GM18499 (cell line): Measurements from ENCODE around the gene BCAS3.
"Not testable (repeated sequence)": the region's sequence is repeated elsewhere in the genome, so short reads cannot be mapped to it uniquely, and the experiment has no call there.

Source experiments
- ATAC-seq: cut with Tn5 transposase; IDR thresholded peaks from one replicate; pipeline ENCODE4 v1.9.1; 2021; ENCODE audit warnings: moderate number of reproducible peaks; ENCODE audit not compliant: insufficient read depth, unreplicated experiment

The BCAS3 gene

DNA sequence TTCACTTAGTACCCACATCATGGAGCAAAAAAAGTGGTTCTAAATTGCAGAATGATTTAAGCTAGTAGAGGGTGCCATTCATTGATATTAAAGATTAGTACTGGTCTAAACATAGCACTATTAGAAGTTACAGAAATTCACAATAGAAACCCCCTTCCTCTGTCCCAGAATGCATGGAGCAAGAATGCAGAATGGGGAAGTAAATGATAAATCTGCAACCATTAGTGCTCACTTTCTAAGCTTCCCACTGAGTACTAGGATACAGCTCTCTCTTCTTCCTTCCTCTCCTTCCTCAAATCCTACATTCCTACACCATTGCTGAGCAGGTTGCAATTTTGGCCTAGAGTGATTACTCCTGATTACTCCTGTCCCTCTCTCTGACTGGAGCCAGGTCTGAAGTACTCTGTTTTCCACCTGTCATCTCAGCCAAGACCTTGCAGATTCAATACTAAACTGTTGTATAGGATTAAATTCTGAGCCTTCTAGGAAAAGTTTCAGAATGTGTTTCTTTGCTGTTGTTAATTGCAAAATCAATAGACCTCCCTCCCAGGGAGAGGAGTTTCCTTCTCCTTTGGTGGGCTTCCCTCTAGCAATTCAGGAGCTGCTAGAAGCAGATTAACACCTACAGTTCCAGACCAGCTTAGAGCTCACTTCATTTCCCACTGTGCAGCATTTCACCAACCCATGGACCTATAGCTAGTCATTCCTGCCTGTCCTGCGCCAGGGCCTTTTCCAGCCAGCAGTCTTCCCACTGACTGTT, 556.5 kb downstream of the BCAS3 start:
- ATAC-seq = no peak

DNA sequence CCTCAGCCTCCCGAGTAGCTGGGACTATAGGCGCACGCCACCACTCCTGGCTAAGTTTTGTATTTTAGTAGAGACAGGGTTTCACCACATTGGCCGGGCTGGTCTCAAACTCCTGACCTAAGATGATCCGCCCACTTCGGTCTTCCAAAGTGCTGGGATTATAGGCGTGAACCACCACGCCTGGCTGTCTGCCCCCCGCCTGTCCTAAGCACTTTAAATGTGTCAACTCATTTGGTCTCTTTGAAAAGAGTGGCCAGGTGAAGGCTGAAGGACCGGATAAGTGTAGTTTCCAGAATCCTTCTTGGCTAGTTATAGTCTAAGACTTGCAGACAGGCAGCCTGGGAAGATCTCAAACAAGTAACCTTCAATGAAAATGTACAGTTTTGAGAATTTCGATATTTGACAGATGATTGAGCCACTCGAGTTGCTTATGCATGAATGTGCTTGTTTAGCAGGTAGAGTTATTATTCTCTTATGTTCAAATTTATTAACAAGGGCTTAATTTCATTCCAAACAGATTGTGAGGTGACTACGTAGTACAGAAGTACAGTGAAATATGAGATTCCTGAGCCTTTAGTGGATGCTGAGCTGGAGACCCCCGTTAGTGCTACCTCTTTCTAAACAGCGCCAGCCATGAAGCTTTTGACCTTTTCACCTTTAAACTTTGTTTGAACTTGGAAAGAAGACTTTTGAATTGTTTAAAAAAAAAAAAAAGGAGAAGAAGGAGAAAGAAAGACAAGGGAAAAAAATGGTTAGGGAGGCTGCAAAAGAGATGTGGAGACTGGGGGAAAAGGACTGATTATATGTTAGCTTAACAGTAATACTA, 557.6 kb downstream of the BCAS3 start:
- ATAC-seq = no peak

DNA sequence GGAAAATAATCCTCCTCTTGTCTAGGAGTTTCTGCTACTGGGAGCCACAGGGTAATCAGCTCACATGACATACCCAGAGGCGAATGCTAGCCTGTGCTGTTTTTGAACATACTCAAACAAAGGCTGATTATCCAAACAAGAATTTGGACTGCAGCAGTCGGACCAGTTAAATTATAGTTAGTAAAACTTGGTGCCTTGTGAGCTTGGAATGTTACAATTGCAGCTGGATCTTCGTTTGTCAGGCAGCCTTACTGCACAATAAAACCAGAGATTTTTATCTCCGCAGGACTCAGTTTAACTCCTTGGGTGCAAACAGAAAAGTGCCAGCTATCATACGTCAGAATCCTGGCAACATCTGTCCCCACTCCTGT, 558.2 kb downstream of the BCAS3 start:
- no peak for ATAC-seq

DNA sequence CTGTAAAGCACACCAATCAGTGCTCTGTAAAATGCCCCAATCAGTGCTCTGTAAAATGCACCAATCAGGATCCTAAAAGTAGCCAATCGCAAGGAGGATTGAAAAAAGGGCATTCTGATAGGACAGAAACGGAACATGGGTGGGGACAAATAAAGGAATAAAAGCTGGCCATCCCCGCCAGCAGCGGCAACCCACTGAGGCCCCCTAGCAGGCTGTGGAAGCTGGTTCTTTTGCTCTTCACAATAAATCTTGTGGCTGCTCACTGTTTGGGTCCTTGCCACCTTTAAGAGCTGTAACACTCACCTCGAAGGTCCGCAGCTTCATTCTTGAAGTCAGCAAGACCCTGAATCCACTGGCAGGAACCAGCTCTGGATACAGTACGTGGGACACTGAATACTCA, 559.6 kb downstream of the BCAS3 start:
- ATAC-seq = no peak

DNA sequence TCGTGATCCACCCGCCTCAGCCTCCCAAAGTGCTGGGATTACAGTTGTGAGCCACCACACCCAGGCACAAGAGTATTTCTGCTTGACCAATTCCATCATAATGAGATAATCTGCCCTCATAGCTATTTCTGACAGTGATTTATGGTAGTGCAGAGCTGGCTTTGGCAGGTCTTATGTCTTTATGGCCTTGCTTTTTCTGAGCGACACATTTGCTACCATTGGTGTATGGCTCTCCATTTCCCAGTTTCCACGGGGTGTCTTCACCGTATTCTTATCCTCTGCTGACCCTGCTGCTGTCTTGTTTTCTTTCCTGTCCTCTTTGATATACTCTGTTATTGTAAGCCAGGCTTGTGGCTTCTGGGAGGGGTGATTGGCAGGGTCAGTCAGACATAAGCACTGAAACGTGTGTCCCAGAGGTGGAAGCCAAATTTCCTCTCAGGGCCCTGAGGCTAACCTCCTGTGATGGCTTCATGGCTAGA, 560.8 kb downstream of the BCAS3 start:
- ATAC-seq = no peak

DNA sequence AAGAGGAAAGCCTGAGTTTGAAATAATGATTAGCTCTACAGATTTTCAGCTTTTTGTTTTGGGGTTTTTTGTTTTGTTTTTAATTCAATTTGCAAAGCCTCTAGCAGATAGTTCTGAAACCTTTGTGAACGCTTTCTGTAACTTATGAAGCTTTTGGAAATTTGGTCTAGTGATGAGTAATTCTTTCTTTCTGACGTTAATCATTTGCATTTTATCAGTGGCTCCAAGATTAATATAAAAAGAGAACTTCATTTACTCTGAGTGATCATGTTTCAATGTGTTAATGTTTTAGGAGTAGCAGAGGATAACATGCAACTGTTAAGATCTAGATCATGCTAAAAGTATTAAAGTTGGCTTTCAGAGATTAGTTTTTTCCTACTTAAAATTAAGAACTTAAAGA, 561.7 kb downstream of the BCAS3 start:
- ATAC-seq = no peak

DNA sequence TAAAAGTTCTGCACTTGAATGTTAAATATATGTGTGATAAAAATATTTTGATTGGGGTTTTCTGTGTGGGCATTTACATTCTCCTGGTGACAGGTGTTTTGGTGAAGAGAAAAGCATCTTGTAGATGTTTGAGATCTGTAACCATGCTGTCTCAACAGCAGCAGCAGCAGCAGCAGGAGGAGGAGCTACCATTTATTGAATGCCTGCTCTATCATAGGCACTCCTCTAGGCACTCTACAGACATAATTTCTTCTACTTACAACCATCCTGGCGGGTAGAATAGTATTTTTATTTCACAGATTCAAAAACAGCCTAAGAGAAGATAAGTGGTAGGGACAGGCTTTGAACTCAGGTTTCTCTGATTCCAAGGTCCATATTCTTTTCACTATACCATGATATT, 562.3 kb downstream of the BCAS3 start:
- ATAC-seq = no peak

DNA sequence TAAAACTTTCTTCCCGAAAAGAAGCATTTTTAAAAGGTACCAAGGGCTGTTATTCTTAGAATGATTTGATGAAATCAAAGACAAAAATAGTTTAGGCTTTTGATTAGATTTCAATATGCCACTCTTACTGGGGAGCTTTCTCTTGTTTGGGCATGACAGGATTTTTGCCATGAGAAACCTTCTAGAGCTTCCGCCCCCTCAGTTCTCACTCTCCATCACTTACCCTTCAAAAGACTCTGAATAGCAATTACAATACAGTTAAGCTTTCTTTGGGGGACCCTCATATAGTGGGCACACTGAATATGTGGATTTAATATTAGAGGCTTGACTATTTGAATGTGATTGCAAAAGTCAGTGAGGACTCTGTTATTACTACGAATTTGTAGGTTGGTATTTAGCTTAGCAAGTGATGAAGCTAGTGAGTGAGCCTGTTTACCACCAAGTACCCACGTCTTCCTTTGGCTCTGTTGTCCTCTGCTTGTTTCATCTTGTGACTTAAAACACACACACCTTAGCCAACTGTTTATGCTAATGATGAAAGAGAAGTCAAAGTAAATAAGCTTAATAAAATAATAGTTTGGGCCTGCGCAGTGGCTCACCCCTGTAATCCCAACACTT, 563.3 kb downstream of the BCAS3 start:
- no peak for ATAC-seq

DNA sequence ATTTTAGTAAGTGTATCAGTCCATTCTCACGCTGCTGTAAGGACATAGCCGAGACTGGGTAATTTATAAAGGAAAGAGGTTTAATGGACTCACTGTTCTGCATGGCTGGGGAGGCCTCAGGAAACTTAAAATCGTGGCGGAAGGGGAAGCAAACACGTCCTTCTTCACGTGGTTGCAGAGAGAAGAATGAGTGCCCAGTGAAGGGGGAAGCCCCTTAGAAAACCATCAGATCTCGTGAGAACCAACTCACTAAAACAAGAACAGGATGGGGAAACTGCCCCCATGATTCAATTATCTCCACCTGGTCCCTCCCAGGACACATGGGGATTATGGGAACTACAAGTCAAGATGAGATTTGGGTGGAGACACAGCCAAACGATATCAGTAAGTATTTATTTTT, 567.3 kb downstream of the BCAS3 start:
- ATAC-seq = not testable (repeated sequence)

DNA sequence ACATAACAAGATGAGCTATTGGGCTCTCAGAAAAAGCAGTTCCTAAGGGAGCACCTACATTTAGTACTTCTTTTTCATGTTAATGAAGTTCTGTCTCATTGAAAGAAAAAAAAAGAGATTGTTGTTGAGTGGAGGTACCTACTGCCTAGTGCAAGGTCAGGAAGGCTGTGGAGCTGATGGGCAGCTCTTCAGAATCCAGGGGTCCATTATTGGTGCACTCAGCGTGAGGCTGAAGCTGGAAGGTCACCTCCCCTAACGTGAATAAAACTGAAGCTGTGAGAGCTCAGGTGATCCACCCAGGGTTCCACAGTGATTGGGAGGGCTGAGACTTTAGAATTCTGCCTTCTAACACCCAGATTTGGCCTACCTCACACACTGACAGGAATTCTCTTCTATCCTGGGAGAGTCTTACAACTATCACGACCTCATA, 568.1 kb downstream of the BCAS3 start:
- ATAC-seq = no peak

DNA sequence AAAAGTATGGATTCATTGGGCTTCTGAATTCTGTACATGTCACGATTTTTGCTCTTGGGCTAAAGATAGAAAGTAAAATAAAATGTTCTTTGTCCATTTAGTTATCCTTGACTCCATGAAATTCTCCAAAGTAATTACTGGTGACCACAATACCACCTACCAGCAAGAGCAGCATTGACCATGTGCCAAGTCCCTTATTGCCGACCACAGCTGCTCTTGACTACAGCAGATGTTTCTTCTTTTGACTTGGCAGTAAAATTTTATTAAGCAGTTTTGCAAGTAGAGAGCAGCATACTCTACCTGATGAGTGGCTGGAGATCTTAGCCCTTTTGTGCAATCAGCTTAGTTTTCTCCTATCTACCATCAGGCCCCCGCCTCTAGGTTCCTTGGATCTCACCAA, 569.8 kb downstream of the BCAS3 start:
- ATAC-seq = no peak

DNA sequence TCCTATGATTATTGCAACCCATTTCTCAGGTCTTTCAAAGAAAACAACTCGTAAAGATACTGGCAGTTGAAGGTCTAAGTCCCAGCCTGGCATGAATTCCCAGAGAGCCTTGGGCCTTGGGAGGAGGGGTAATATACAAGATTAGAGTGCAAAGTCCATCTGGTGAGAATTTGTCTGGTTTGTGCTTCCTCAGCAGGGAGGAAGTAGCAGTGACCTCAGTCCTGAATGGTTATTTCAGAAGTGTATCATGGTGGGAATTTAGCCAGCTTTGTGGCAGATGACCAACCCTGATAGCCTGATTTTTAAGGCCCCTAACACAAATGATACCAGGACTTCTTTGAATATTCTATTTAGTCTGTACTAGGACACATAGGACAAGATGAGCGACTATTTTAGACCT, 570.7 kb downstream of the BCAS3 start:
- no peak for ATAC-seq

DNA sequence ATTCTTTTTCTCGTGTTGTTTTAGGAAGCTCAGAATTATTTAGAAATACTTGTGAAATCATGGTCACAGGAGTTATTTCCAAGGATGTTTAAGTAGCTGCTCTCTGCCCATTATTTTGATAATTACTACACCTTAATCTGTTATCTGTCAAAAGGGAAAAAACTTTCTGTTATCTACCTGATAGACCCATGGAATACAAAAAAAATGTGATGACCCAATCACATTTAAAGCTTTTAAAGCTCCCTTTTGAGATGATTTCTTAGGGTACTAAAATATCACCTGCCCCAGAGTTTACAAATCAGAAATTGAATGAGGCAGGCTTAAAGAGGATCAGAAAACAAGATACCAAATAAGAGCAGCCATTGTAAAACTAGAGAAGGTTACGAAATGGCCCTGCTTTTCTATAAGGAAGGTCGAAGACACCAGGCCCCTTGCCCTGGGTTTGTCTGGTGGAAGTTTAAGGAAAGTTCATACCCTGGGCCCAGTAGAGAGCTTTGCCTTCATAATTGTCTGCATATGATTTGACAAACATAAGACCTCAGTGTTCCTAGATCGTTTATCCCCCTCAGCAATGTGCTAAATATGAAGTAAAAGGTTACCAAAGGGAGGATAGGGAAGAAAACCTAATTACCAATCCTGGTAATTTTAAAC, 572.1 kb downstream of the BCAS3 start:
- ATAC-seq = no peak

DNA sequence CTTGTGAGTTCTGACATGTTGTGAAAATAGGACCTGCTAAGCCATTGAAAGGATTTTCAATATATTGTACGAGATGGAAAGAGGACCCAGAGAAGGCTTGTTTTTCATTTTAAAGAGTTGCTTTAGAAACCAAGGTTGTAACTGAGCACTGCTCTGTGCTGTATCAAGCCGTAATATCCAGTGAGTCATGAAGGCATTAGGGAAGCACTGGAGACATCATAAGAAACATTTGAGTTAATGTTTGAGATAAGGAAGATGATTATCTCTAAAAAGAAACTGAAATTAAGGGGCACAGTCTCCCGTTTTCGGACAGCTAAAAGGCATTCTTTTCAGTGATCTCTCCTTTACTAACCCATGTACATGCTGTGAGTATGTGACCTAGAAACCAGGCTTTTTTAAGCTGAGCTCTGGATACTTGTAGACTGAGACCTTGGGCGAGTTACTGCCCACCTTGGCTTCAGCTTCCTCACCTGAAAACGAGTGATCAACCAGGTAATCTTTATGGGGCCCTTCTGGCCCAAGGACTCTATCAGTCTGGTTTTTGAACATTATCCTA, 572.8 kb downstream of the BCAS3 start:
- no peak for ATAC-seq

DNA sequence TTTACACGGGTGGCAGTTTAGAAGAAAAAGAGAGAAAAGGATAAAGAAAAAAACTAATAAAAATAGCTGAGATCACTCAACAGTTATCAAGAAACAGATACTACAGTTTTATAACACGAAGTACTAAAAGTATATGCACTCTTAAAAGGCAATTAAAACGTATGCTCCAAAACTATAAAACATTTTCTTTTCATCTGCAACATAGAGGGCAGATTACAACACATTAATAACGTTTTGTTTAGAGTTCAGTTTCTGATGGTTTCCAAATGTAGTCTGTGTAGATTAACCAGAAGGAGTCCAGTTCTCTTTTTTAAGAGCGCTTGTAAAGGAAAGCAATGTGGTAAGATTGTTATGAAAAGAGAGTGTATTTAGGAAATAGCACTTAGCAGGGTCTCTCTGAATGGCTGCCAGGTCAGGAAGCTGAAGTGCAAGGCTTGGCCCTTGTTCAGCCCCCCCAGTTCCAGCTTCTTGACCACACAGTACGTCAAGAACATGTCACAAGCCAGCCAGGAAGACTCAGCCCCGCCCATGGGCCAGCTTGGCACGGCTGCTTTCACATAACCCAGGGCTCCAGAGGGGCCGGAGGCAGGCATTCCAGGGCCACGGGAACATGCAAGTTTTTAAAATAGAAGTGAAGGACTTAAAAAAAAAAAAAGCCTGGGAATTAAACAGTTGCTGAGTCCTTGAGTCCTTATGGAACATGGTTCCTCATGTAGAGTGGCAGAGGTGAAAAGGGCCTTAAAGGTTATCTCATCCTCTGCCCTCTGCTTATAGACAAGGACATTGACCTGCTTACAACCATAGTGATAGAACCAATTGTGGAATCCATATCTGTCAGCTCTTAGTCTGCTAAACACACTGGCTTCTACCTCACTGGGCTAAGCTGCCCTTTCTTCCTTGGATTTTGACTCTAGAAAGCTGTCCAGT, 574.6 kb downstream of the BCAS3 start:
- no peak for ATAC-seq

DNA sequence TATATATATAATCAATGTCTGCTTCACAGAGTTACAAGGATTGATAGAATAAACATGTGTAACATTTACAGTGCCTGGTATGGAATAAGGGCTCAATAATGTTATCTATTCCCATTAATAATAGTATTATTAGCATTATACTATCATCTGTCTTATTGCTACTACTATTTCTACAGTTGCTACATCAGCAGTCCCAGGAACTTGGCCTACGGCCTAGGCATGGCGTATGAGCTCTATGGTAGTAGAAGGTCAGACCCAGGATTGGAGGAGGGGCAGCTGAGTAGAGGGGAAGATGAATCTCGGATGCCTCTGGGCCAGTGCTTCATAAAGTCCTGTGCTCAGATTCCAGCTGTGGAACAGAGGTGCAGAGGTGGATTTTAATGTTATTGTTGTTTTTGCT, 575.7 kb downstream of the BCAS3 start:
- no peak for ATAC-seq

DNA sequence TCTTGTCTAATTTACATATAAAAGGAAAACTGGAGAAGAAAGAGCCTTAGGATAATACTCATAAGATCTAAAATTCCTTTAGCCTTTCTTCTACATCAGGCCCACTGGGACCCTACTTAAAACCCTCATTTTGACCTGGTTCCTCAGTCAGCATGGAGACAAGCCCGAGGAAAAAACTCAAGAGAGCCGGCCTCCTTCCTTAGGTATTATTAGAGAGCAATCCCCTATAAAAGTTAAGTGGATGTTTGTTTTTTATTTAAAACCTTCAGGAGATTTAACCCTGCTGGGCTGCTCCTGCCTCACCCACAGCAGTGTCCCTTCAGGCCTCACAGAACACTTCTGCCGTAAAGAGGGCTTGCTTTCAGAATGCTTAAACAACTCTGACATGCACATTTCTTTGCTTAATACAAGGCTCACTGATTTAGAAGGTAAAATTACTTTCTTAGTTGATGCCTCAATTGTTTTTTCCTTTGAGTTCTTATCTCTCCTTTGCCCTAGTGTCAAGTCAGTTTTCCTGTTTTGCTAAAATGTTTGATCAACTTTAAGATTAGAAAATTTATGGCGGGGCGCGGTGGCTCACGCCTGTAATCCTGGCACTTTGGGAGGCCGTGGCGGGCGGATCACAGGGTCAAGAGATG, 576.4 kb downstream of the BCAS3 start:
- ATAC-seq = no peak

DNA sequence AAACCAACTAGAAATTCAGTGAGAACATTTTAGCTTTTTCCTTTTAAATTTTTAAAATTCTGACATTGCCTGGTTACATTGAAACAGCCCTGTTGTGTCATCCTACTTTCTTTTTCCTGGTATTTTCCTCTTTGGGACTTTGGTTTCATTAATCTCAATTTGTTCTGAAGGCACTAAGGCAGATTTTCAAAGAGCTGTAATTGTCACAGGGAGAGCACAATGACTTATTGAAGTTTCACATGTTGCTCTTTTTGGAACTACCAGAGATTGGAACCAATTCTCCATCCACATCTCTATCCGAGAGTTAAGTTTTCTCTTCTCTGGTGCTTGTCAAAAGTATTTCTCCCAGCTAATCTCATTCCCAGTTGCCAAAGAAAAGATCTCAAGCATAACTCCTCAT, 577.3 kb downstream of the BCAS3 start:
- no peak for ATAC-seq

DNA sequence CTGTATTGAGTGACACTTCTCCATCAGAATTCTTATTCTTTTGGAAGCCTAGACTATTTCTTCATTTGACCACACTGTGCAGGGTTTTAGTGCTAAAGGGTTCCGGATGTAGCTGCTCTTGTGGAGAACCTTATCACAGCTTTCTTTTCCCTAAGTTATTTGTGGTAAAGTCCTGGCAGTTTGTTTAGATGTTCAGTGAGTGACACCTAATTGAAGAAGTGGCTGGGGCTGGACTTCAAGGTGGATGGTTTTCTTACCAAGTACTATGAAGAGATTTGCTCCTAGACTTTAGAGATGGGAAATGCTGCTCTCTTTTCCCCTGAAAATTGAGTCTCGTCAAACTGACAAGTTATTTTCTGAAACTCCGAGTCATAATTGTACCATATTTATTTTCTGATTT, 578.0 kb downstream of the BCAS3 start:
- no peak for ATAC-seq
